ENCODE data around the gene KCNQ2.

- TF ChIP-seq CTCF (IDR thresholded peaks at IDR 0.05; ENCODE audit: borderline replicate concordance, extremely low read depth, low read length, poor library complexity, severe bottlenecking): peak; percentile 35
- no peak for TF ChIP-seq EZH2 (IDR thresholded peaks at IDR 0.05; ENCODE audit: borderline replicate concordance, low read depth, low read length, severe bottlenecking)
Observed at GRCh38 chr20:63519668-63520503, 47.4 kb upstream of the KCNQ2 start.

Data from DND-41 (cell line).